Thoracic aorta (tissue), 2 donors: ENCODE data around the gene CMIP. TPM values are rescaled to one million over a fixed set of nuclear protein-coding genes. Genes with fewer than 3 reads are reported as not detected.

Source experiments
- ATAC-seq: fragments of 150-250 bp; one replicate; pipeline ENCODE4 v1.8.0; 2017; ENCODE audit warnings: low read depth; ENCODE audit not compliant: insufficient number of reproducible peaks, low FRiP score
- DNase-seq: peaks from one replicate; pipeline ENCODE4 v3.0.0-alpha.2; 2020; ENCODE audit warnings: low spot score
- H3K27ac ChIP-seq, 2 donors: fragments of 200-600 bp; sonication (generic); 1 replicate in 1 of 2; 2 replicates in 1 of 2; pipeline ENCODE4 v1.5.1; 2016; ENCODE audit warnings: mild to moderate bottlenecking in 2 of 2, moderate library complexity in 2 of 2
- H3K27me3 ChIP-seq: fragments of 200-600 bp; sonication (generic); replicated peaks from 2 replicates; pipeline ENCODE4 v1.6.0; 2016; ENCODE audit warnings: mild to moderate bottlenecking; ENCODE audit not compliant: insufficient read depth
- H3K36me3 ChIP-seq: fragments of 200-600 bp; sonication (generic); one replicate; pipeline ENCODE4 v1.5.1; 2016
- H3K4me1 ChIP-seq, 2 donors: fragments of 200-600 bp; sonication (generic); 1 replicate in 1 of 2; 2 replicates in 1 of 2; pipeline versions ENCODE4 v1.5.1 to v1.6.0; 2016; ENCODE audit warnings: low read depth in 2 of 2, mild to moderate bottlenecking in 1 of 2; ENCODE audit not compliant: control insufficient read depth in 1 of 2
- H3K4me3 ChIP-seq: fragments of 200-600 bp; sonication (generic); 2 replicates; pipeline ENCODE4 v1.5.1; 2016; ENCODE audit warnings: mild to moderate bottlenecking
- H3K9me3 ChIP-seq: fragments of 200-600 bp; sonication (generic); 2 replicates; pipeline ENCODE4 v1.5.1; 2016
- CTCF ChIP-seq: fragments of 200-600 bp; sonication (generic); IDR thresholded peaks from one replicate; pipeline ENCODE4 v1.5.1; 2019; ENCODE audit warnings: antibody characterized with exemption
- total RNA-seq, 2 donors: library from RNA; depleted of rRNA; stranded (reverse); fragments of >200 nt; gene quantifications; one replicate each; pipeline versions ENCODE4 v1.1.0 to v1.2.3, GENCODE V29; 2016

Gene CMIP
- total RNA-seq, 2 donors from 2014 or later = 20.8 to 46.8 TPM

- Histone ChIP-seq H3K27me3 (no peaks in the 10 kb centered on the region), H3K4me3 (no peak overlapping the region), H3K9me3 (no peaks in the 10 kb centered on the region), H3K27ac (no peak overlapping the region), H3K36me3 (peaks cover 5% of the 10 kb centered on the region), H3K4me1 (no peaks in the 10 kb centered on the region)
- TF ChIP-seq CTCF = no peak
- ATAC-seq = no peak
- no peak for DNase-seq
Measured at GRCh38 chr16:81658373-81658772, 213.8 kb downstream of the CMIP start.

- Histone ChIP-seq H3K4me3 (no peak overlapping the region), H3K9me3 (no peaks in the 10 kb centered on the region), H3K27ac (no peak overlapping the region), H3K36me3 (peaks cover 5% of the 10 kb centered on the region), H3K4me1 (no peaks in the 10 kb centered on the region), H3K27me3 (no peaks in the 10 kb centered on the region)
- no peak for TF ChIP-seq CTCF
- DNase-seq (no peak), ATAC-seq (no peak)
Measured at GRCh38 chr16:81659249-81659648, 214.6 kb downstream of the CMIP start.

GRCh38 chr16:81661082-81661481 lies 216.5 kb downstream of the CMIP start:
- DNase-seq (no peak), ATAC-seq (no peak)
- peaks cover 5% of the 10 kb centered on the region for H3K36me3 ChIP-seq

GRCh38 chr16:81664153-81664552 lies 219.5 kb downstream of the CMIP start:
- Histone ChIP-seq H3K27ac (no peak overlapping the region), H3K4me3 (no peak overlapping the region), H3K9me3 (no peaks in the 10 kb centered on the region), H3K4me1 (no peaks in the 10 kb centered on the region), H3K36me3 (no peaks in the 10 kb centered on the region), H3K27me3 (no peaks in the 10 kb centered on the region)
- DNase-seq (no peak), ATAC-seq (no peak)
- no peak for TF ChIP-seq CTCF

More at GRCh38 chr16:81661082-81661481, 216.5 kb downstream of the CMIP start:
- Histone ChIP-seq H3K27ac (no peak overlapping the region), H3K4me1 (no peaks in the 10 kb centered on the region), H3K27me3 (no peaks in the 10 kb centered on the region), H3K9me3 (no peaks in the 10 kb centered on the region), H3K4me3 (no peak overlapping the region)
- no peak for TF ChIP-seq CTCF

GRCh38 chr16:81665588-81665987 lies 221.0 kb downstream of the CMIP start:
- H3K36me3 ChIP-seq = no peaks in the 10 kb centered on the region
- no peaks in the 10 kb centered on the region for H3K9me3 ChIP-seq
- no peaks in the 10 kb centered on the region for H3K27me3 ChIP-seq
- DNase-seq = no peak
- no peak overlapping the region for H3K4me3 ChIP-seq
- H3K4me1 ChIP-seq = no peaks in the 10 kb centered on the region
- no peak for TF ChIP-seq CTCF
- H3K27ac ChIP-seq = no peak overlapping the region
- no peak for ATAC-seq
